Measurements from ENCODE around the gene ALG12. TPM values are rescaled to one million over a fixed set of nuclear protein-coding genes. Genes with fewer than 3 reads are reported as not detected.

Gene ALG12
- total RNA-seq, 6 donors from 2014 or later: 14.2 to 32.5 (median 22.3) TPM

DNA sequence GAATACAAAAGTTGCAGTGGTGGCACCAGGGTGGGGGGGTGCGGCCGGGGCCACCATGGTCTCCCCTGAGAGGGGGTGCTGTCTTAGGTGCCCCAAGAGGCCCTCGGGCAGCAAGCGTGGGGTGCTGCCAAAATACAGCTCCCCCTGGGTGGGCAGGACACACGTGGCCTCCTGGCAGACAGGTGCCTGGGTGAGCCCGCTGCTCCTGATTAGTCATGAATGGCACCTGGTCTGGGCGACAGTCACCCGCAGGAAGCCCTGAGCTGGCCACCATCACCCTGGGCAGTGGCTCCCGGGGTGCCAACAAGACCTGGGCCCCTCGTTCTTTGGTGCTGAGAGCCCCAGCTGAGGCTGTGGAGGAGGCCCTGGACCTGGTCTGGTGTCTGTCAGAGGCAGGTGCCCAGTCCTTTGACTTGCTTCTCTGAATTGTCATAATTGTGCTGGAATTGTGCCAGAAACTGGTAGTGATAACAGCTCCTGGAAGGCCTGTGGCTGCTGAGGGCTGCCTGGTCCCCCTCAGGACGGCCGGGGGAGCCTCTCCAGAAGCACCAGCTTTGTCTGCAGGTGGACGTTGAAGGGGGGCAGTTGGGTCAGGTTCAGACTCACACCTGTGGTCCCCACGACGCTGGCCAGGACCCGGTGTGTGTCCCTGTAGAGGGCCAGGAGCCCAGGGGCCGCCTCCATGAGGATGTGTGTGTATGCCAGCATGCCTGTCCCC lies 14.8 kb downstream of the ALG12 start:
- H3K36me3 ChIP-seq: peaks cover 10 to 80% (median 50%) of the 10 kb centered on the region in 4 donors
- TF ChIP-seq, protein P1, sequence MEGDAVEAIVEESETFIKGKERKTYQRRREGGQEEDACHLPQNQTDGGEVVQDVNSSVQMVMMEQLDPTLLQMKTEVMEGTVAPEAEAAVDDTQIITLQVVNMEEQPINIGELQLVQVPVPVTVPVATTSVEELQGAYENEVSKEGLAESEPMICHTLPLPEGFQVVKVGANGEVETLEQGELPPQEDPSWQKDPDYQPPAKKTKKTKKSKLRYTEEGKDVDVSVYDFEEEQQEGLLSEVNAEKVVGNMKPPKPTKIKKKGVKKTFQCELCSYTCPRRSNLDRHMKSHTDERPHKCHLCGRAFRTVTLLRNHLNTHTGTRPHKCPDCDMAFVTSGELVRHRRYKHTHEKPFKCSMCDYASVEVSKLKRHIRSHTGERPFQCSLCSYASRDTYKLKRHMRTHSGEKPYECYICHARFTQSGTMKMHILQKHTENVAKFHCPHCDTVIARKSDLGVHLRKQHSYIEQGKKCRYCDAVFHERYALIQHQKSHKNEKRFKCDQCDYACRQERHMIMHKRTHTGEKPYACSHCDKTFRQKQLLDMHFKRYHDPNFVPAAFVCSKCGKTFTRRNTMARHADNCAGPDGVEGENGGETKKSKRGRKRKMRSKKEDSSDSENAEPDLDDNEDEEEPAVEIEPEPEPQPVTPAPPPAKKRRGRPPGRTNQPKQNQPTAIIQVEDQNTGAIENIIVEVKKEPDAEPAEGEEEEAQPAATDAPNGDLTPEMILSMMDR (IDR thresholded peaks at IDR 0.05): no peak
- no peak for TF ChIP-seq EP300 (IDR thresholded peaks at IDR 0.05)
- TF ChIP-seq POLR2A (IDR thresholded peaks at IDR 0.05): no peak
- no peak for TF ChIP-seq POLR2AphosphoS5 (IDR thresholded peaks at IDR 0.05)
- no peaks in the 10 kb centered on the region for H3K27me3 ChIP-seq
- H3K4me3 ChIP-seq: no peak overlapping the region
- no peaks in the 10 kb centered on the region for H3K9me3 ChIP-seq
- DNase-seq (no peak), ATAC-seq (ENCODE audit: low FRiP score in 2 of 2) (peak in 1 of 2 donors; percentile 24)
- no peak overlapping the region for H3K27ac ChIP-seq
- WGBS, 2 donors: 91 to 98% methylated on average over 4 to 17 of the region's 17 CpGs
- no peaks in the 10 kb centered on the region for H3K4me1 ChIP-seq

DNA sequence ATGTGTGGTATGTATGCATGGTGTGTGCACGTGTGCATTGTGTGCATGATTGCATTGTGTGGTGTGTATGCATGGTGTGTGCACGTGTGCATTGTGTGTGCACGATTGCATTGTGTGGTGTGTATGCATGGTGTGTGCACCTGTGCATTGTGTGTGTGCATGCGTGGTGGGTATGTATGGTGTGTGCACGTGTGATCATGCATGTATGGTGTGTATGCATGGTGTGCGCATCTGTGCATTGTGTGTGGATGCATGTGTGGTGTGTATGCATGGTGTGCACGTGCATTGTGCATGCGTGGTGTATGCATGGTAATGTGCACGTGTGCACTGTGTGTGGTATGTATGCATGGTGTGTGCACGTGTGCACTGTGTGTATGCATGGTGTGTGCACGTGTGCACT lies 16.8 kb downstream of the ALG12 start:
- ATAC-seq (ENCODE audit: low FRiP score in 2 of 2) (peak in 1 of 2 donors; percentile 11), DNase-seq (no peak)
- no peak overlapping the region for H3K27ac ChIP-seq
- H3K4me1 ChIP-seq: no peaks in the 10 kb centered on the region
- no peak for TF ChIP-seq POLR2A (IDR thresholded peaks at IDR 0.05)
- no peak for TF ChIP-seq EP300 (IDR thresholded peaks at IDR 0.05)
- no peak for TF ChIP-seq POLR2AphosphoS5 (IDR thresholded peaks at IDR 0.05)
- TF ChIP-seq, protein P1 (IDR thresholded peaks at IDR 0.05): no peak
- WGBS, 2 donors: 95 to 96% methylated on average over 11 of the region's 11 CpGs
- H3K9me3 ChIP-seq: no peaks in the 10 kb centered on the region
- H3K27me3 ChIP-seq: no peaks in the 10 kb centered on the region
- H3K36me3 ChIP-seq: peaks cover 10 to 61% (median 36%) of the 10 kb centered on the region in 4 donors
- no peak overlapping the region for H3K4me3 ChIP-seq

DNA sequence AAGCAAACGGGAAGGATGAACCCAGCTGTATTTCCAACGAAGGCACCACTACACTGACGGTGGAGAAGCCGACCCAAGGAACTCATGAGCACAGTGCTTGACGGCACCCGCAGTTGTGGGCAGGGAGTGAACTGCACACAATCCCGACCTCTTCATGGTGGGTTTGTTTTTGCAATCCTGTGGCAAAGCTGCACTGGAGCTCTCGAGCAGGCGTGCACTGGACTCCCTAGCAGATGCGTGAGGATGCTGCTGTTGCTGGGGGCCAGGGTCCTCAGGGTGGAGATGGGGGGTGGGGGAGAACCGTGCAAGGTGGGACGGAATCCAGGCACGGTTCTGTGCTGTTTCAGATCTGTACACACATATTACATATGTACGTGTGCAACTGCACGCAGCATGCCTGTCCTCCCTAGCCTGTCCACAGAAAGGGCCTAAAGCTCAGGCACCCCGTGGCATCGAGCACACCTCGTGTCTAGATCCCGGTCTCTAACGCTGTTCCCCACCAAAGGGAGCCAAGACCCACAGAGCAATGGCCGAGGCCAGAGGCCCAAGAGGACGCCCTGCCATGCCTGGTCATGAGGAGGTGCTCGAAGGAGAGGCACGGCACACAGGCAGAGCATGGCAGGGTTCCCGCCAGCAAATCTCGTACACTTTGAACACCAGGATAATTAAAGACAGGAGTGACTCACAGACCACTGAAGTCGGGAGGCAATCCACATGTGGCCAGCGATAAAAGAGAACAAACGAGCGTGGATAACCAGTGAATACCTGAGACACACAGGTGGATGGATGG lies 17.6 kb downstream of the ALG12 start:
- Histone ChIP-seq H3K27me3 (no peaks in the 10 kb centered on the region), H3K4me1 (no peaks in the 10 kb centered on the region), H3K27ac (no peak overlapping the region), H3K9me3 (no peaks in the 10 kb centered on the region), H3K36me3 (peaks cover 10 to 54% (median 30%) of the 10 kb centered on the region in 4 donors), H3K4me3 (no peak overlapping the region)
- no peak for TF ChIP-seq POLR2AphosphoS5 (IDR thresholded peaks at IDR 0.05)
- TF ChIP-seq EP300 (IDR thresholded peaks at IDR 0.05): no peak
- TF ChIP-seq, protein P1 (IDR thresholded peaks at IDR 0.05): no peak
- TF ChIP-seq POLR2A (IDR thresholded peaks at IDR 0.05): no peak
- DNase-seq: no peak
- ATAC-seq (ENCODE audit: low FRiP score in 2 of 2): no peak
- WGBS, 2 donors: 88 to 92% methylated on average over 22 to 30 of the region's 30 CpGs

DNA sequence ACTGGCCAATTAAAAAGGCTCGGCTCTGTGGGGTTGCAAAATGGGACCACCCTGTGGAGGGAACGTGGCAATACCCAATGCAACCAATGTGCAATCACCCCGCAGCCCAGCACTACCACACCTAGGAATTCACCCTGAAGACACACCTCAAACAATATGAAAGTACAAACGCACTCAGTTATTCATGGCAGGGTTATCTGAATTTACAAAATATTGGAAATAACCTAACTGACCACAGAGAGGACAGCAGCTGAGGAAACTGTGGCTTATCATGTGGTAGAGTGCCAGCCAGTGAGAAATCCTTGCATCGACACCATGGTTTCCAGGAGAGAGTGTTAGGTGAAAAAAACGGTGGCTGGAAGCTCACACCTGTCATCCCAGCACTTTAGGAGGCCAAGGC lies 18.7 kb downstream of the ALG12 start:
- Histone ChIP-seq H3K9me3 (no peaks in the 10 kb centered on the region), H3K27ac (no peak overlapping the region), H3K4me1 (no peaks in the 10 kb centered on the region), H3K4me3 (no peak overlapping the region), H3K27me3 (no peaks in the 10 kb centered on the region), H3K36me3 (peaks cover 10 to 44% (median 27%) of the 10 kb centered on the region in 4 donors)
- no peak for DNase-seq
- WGBS, 2 donors: 77 to 89% methylated on average over 6 of the region's 6 CpGs
- no peak for ATAC-seq (ENCODE audit: low FRiP score in 2 of 2)
- TF ChIP-seq EP300 (IDR thresholded peaks at IDR 0.05) (no peak), POLR2AphosphoS5 (IDR thresholded peaks at IDR 0.05) (no peak)

DNA sequence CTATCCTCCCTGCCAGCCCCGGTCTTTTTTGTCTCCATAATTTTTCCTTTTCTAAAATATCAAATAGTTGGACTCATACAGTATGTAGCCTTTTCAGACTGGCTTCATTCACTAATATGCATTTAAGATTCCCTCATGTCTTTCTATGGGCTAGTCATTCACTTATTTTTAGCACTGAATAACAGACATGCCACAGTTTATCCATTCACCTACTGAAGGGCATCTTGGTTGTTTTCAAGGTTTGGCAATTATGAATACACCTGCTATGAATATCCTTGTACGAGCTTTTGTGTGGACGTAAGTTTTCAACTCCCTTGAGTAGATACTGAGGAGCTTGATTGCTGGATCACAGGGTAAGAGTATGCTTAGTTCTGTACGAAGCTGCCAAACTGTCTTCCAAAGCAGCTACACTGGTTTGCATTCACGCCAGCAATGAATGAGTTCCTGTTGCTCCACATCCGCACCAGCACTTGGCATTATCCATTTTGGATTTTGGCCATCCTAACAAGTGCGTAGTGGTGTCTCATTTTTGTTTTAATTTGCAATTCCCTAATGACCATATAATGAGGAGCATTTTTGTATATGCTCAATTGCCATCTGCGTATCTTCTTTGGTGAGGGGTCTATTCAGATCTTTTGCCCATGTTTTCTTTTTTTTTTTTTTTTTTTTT lies 21.1 kb downstream of the ALG12 start:
- no peak overlapping the region for H3K4me3 ChIP-seq
- H3K36me3 ChIP-seq: peaks cover 0 to 26% (median 11%) of the 10 kb centered on the region in 4 donors
- no peaks in the 10 kb centered on the region for H3K9me3 ChIP-seq
- H3K27me3 ChIP-seq: no peaks in the 10 kb centered on the region
- H3K4me1 ChIP-seq: no peaks in the 10 kb centered on the region
- ATAC-seq (ENCODE audit: low FRiP score in 2 of 2) (no peak), DNase-seq (no peak)
- TF ChIP-seq, protein P1 (IDR thresholded peaks at IDR 0.05): no peak
- TF ChIP-seq EP300 (IDR thresholded peaks at IDR 0.05): no peak
- no peak for TF ChIP-seq POLR2A (IDR thresholded peaks at IDR 0.05)
- TF ChIP-seq POLR2AphosphoS5 (IDR thresholded peaks at IDR 0.05): no peak
- no peak overlapping the region for H3K27ac ChIP-seq
- 91 to 95% methylated on average over 8 of the region's 8 CpGs for WGBS, 2 donors
